AG04450 (cell line): ENCODE data around the gene BICRA. TPM values are rescaled to one million over a fixed set of nuclear protein-coding genes. Genes with fewer than 3 reads are reported as not detected.

Experiments used
- CTCF ChIA-PET: fragments of 300-600, 350-600 bp; formaldehyde crosslinking; extraction: SDS; loops from one replicate; lab custom pipeline; 2022; ENCODE audit warnings: antibody characterized with exemption, inconsistent platforms; lab: Charles Lee
- POLR2A ChIA-PET: fragments of 350-600 bp; formaldehyde crosslinking; extraction: SDS; loops from one replicate; lab custom pipeline; 2021; ENCODE audit warnings: antibody characterized with exemption, inconsistent platforms; lab: Yijun Ruan, JAX
- DNase-seq: peaks from one replicate; pipeline ENCODE4 v3.0.0-alpha.2; 2011; ENCODE audit warnings: low read depth, low spot score
- H3K27ac ChIP-seq: one replicate; pipeline ENCODE4 v1.5.1; 2012; ENCODE audit warnings: low read depth, low read length, control low read depth
- H3K27me3 ChIP-seq: one replicate; pipeline ENCODE4 v1.6.0; 2012; ENCODE audit warnings: low read length; ENCODE audit not compliant: control insufficient read depth, insufficient read depth
- H3K4me3 ChIP-seq: 2 replicates; pipeline ENCODE4 v1.5.1; 2011; ENCODE audit warnings: mild to moderate bottlenecking, low read depth, low read length, control low read depth
- H3K9me3 ChIP-seq: 2 replicates; pipeline ENCODE4 v1.5.1; 2012; ENCODE audit warnings: low read length; ENCODE audit not compliant: control insufficient read depth, insufficient read depth
- polyA plus RNA-seq: library from polyadenylated mRNA; depleted of rRNA; stranded (reverse); fragments of >200 nt; gene quantifications from 2 replicates; pipeline ENCODE4 v1.2.3, GENCODE V29; 2011
- TF ChIP-seq, protein P1 (sequence below): IDR thresholded peaks from 2 replicates; pipeline ENCODE4 v1.5.1; 2011; ENCODE audit warnings: low read depth, low read length, control low read depth, inconsistent platforms

Gene BICRA
- polyA plus RNA-seq, 1 experiment: 0.72 TPM

DNA sequence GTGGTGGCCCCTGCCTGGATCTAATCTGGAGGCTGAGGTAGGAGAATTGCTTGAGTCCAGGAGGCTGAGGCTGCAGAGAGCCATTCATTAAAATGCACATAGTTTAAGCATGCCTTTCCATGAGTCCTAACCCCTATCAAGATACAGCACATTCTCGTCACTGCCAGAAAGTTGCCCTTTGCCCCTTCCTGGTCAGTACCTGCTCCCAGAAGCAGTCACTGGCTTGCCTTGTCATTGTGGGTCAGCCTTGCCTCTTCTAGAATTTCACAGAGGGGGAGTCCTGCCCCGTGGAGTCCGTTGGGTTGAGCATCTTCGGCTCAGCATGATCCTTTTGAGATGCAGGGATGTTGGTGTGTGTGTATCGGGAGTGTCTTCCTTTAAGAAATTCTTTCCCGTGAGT lies 10.8 kb downstream of the BICRA start:
- ChIA-PET POLR2A (no interaction called here), CTCF (no interaction called here)
- DNase-seq: no peak
- Histone ChIP-seq H3K4me3 (no peak overlapping the region), H3K9me3 (no peaks in the 10 kb centered on the region), H3K27ac (no peak overlapping the region), H3K27me3 (no peaks in the 10 kb centered on the region)
- TF ChIP-seq, protein P1, sequence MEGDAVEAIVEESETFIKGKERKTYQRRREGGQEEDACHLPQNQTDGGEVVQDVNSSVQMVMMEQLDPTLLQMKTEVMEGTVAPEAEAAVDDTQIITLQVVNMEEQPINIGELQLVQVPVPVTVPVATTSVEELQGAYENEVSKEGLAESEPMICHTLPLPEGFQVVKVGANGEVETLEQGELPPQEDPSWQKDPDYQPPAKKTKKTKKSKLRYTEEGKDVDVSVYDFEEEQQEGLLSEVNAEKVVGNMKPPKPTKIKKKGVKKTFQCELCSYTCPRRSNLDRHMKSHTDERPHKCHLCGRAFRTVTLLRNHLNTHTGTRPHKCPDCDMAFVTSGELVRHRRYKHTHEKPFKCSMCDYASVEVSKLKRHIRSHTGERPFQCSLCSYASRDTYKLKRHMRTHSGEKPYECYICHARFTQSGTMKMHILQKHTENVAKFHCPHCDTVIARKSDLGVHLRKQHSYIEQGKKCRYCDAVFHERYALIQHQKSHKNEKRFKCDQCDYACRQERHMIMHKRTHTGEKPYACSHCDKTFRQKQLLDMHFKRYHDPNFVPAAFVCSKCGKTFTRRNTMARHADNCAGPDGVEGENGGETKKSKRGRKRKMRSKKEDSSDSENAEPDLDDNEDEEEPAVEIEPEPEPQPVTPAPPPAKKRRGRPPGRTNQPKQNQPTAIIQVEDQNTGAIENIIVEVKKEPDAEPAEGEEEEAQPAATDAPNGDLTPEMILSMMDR: no peak

DNA sequence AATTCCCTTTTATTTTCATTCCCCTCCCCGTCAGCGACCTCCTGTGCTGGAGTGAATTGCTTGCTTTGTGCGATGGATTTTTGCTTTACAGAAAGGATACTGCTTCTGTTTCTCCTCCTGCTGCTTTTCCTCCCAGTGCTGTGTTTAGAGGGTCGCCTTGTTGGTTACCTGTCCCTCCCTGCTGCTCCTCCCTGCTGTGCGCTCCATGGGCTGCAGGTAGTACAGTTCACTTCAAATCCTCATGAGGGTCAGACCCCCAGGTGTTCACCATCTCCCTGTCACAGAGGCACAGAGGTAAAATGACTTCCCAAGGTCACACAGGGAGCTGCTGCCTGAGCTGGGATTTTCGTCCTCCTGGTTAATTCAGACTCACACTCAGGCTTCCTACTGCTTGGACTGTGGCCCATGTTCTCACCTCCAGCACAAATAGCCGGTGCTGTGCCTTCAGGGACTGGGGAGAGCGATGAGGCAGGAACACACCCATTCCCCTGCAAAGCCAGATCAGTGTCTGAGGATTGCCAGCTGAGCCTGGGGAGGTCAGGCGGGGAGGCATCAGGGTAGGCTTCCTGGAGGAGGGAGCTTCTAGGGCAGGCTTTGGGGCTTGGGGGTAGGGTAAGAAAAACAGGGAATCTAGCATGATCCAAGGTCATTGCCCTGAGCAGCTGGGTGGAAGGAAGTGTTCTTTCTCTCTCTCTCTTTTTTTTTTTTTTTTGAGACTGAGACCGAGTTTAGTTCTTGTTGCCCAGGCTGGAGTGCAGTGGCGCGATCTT lies 14.4 kb downstream of the BICRA start:
- TF ChIP-seq, protein P1: no peak
- no peak for DNase-seq
- H3K27me3 ChIP-seq: no peaks in the 10 kb centered on the region
- no peak overlapping the region for H3K4me3 ChIP-seq
- no peak overlapping the region for H3K27ac ChIP-seq
- POLR2A ChIA-PET: interaction anchor here (0.7 kb wide), 2 partner anchors 107 to 204 kb away, joined by 4 to 5 read pairs; no protein-coding TSS in a partner anchor
- CTCF ChIA-PET: no interaction called here
- no peaks in the 10 kb centered on the region for H3K9me3 ChIP-seq

DNA sequence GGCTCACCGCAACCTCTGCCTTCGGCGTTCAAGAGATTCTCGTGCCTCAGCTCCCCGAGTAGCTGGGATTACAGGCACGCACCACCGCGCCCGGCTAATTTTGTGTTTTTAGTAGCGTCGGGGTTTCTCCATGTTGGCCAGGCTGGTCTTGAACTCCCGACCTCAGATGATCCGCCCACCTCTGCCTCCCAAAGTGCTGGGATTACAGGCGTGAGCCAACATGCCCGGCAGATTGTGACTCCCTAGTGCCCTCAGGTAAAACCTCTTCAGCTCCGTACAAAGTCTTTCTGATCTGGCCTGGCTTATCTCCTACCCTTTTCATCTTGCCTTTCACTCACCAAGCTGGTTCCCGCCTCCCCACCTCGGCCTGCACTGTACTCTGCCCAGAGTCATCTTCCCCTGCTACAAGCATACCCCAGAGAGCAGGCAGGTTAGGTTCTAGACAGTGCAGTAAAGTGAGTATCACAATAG lies 15.0 kb downstream of the BICRA start:
- POLR2A ChIA-PET: no interaction called here
- TF ChIP-seq, protein P1: no peak
- CTCF ChIA-PET: no interaction called here

DNA sequence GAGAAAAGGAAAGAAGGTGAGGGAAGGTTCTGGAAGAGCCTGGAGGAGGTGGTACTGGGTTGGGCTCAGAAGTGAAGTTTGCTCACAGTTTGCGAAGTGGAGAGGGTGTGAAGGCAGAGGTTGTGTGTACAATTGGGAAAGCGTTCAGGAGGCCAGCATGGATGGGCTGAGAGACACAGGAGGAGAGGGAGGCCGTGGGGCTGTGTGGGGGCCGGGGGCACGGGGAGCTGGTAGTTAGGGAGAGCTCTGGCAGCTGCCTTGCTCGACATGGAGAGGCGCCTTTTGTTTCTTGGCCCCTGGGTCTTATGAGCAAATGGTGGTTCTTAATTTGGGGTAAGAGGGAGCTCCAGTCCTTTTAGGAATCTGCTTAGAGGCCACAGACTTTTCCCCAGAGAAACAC lies 16.7 kb downstream of the BICRA start:
- H3K27me3 ChIP-seq: no peaks in the 10 kb centered on the region
- ChIA-PET CTCF (interaction anchor here (0.6 to 2.1 kb wide), 3 partner anchors 110 to 1472 kb away, joined by 3 to 12 read pairs (median 8); partner anchors contain the start of gene NAPA), POLR2A (no interaction called here)
- no peak overlapping the region for H3K27ac ChIP-seq
- H3K9me3 ChIP-seq: no peaks in the 10 kb centered on the region
- TF ChIP-seq, protein P1: no peak
- H3K4me3 ChIP-seq: no peak overlapping the region
- DNase-seq: no peak

More for the DNA sequence above, 15.0 kb downstream of the BICRA start:
- H3K27ac ChIP-seq: no peak overlapping the region
- no peak for DNase-seq
- no peaks in the 10 kb centered on the region for H3K27me3 ChIP-seq
- no peak overlapping the region for H3K4me3 ChIP-seq
- no peaks in the 10 kb centered on the region for H3K9me3 ChIP-seq

DNA sequence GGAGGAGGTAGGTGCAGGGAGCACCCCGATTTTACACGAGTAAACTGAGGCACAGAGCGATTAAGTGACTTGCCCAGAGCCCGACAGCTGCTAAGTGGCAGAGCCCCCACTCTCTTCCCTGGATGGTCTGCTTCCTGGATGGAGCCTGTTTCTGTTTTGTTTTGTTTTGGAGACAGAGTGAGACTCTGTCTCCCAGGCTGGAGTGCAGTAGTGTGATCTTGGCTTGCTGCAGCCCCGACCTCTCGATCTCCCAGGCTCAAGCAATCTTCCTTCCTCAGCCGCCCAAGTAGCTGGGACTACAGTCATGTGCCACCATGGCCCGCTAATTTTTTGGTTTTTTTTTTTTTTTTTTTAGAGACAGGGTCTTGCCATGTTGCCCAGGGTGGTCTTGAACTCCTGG lies 17.3 kb downstream of the BICRA start:
- POLR2A ChIA-PET: interaction anchor here (0.7 kb wide), 1 partner anchor 1258 kb away, joined by 3 read pairs; no protein-coding TSS in a partner anchor
- Histone ChIP-seq H3K4me3 (no peak overlapping the region), H3K9me3 (no peaks in the 10 kb centered on the region), H3K27ac (no peak overlapping the region), H3K27me3 (no peaks in the 10 kb centered on the region)
- DNase-seq: no peak
- CTCF ChIA-PET: interaction anchor here (1.3 to 2.1 kb wide), 2 partner anchors 15 to 111 kb away, joined by 5 to 8 read pairs; partner anchors contain the start of gene NAPA
- TF ChIP-seq, protein P1: no peak
